ENCODE measurements around the gene WDR11.
A peak's percentile ranks its signal among the peaks of the same experiment; 100 is the strongest.

The WDR11 gene

DNA sequence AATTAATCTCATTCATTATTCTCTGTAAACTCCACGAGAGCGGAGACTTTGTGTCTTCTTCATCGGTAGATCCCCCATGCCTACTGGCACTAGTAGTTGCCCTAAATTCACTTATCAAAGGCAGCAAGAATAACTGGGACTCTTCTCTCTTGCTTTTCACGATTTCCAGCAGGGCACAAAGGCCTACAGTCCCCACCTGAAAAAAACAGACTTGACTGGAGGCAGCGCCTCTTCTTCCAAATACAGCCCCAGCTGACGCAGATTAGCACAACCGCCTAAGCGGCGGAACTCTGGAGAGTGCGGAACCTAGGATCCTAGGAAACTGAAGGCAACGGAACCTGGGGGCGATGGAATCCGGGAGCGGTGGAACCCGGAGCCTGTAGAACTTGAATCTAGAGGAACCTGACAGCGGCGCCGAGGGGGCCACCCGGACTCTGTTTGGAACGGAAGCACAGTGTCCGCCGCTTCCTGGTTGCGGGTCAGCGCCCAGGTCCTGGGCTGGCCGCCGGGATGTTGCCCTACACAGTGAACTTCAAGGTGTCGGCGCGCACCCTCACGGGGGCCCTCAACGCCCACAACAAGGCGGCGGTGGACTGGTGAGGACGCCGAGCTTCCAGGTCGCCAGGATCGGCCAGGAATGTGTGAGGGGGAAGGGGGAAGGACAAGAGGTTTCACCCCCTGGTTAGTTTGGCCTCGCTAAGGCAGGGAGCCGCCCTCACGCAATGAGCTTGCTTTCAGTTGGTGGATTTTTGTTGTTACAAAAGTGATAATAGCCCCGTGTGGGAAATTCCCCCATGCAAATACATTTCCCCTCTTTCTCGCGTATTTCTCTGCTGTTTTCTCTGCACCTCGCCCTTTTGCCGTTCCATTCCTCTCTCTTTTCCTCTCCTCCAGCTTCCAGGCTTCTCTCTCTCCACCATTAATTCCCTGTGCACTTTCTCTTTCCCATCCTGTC, at the start of gene WDR11:
WDR11 (plus strand) TSS at position 452 of the 955 bp plus-strand sequence; CDS start at position 511, 59 bp downstream.
- peak; percentile 85 for DNase-seq (ENCODE audit: low read depth)

DNA sequence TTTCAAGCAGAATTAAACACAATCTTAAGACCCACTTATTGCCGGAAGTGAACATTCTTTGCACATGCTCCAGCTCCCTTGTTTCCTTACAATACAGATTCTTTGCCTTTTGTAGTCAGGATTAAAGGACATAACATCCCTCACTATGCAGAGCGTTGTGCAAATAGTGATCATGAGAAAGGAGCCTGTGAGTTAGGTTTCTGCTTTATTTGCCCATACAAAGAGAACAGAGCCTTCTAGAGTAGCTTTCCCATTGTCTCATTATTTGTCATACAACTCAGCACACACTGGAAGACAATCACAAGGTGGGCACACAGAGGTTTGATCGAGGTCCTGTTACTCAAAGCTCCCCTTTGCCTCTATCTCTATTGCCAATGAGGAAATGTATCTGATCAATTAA, 48.2 kb upstream of the WDR11 start:
- DNase-seq (ENCODE audit: low read depth), result no peak

DNA sequence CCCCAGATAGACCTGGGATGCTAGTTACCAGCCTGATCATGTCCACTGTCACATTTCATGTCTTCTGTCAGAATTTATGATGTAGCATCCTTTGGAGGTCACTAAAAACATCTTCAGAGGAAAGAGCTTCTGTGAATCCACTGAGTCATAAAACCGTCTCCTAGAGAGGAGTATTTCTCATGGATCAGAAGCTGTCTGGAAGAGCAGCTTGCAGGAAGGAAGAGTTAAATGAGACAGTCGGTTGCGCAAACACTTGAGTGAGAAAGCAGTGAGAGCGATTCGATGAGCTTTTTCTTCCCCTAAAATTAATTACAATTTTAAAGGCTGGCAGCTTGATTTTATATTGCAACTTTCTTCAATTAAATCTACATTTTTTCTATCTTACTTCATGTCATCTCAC, 47.2 kb upstream of the WDR11 start:
- no peak for DNase-seq (ENCODE audit: low read depth)

DNA sequence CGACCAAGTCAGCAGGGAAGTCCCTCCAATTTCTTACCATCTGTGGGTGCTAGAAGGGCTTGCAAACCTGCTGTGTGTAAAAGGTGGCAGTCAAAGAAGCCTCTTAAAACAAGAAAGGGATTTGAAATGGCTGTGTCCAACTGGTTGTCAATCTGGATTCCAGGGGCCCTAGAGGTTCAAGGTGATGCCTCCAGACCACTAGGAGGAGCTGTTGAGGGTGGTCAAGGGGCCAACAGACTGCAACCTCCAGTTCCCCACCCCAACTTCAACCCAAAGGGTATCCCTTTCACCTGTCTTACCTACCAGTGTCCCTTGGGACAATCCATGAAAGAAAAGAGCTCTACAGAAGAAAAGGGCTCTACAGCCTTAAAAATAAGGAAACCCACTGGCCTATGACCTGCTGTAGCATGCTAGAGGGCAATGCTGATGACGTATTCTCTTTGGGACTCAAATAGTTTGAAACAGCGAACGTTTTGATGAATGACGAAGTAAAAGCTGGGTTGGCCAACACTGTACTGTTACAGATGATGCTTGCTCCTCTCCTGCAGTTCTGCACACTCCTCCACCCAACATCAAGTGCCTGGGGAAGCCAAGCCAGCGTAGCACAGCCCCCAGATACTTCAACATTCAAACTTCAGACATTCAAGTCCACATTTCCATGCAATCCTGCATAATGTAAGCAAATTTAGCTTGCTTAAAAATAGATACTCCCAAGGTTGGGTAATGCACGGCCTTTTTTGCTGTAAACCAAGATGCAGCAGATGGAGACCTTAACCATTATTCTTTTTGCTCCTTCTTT, 45.9 kb upstream of the WDR11 start:
- no peak for DNase-seq (ENCODE audit: low read depth)

GRCh38 chr10:120806081-120806480, 45.1 kb upstream of the WDR11 start:
- no peak for DNase-seq (ENCODE audit: low read depth)

DNA sequence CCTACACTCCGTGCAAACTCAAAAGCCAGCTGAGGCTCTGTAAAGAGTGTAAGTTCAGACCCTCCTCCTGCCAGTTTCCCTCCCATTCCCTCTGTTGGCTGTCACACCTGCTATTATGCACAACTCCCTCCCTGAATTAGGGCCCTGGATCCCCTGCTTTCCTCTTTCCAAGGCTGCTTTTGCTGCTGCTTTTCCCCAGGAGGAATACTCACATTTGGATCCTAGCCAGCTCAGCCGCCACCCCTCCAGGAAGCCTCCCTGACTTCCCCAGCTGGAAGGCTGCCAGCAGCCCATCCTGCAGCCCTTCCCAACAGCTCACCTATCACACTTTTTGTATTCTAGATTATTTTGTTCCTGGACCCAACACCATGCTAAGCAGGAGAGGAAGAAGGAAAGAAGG, 40.9 kb upstream of the WDR11 start:
- DNase-seq (ENCODE audit: low read depth), result no peak

- DNase-seq (ENCODE audit: low read depth), result no peak
Measured at GRCh38 chr10:120813085-120813484, 38.1 kb upstream of the WDR11 start.

- DNase-seq (ENCODE audit: low read depth), result no peak
Measured at GRCh38 chr10:120818301-120818700, 32.9 kb upstream of the WDR11 start.

- DNase-seq (ENCODE audit: low read depth), result no peak
Measured at GRCh38 chr10:120819366-120819765, 31.8 kb upstream of the WDR11 start.

DNA sequence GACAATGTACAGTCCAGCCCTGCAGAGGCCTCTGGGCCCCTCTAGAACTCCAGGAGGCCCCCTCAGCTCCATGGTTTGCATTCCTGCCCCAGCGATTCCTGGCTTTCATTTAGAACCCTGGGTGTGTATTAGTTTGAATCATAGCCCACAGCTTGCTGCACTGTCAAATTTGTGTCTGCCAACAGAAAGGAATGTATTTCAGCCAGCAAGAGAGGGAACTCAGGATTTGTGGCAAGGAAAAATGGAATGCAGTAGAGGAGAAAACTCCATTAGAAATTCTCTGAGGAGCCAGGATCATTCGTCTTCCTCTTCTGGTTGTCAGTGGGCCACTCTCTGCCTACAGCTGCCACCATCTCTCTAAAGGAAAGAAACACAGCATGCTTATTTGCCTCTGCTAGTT, 27.9 kb upstream of the WDR11 start:
- DNase-seq (ENCODE audit: low read depth), result no peak

DNA sequence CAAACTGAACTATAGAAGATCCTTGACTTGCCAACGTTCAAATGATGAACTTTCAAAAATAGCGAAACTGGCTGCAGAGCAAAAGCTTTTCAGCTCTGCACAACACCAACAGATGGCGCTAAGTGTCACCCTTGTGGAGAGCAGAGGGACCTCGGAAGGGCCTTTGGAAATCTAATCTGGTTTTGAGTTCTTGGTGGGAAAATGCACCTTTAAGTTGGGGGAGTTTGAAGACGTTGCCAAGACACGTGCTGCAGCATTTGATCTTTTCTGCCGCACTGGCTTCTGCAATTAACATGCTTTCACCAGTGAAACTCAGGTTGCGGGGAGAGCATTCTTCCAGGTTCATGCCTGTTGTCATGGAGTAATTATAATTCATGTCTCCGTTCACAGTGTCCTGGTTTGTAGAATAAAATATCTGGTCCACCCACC, 26.3 kb upstream of the WDR11 start:
- DNase-seq (ENCODE audit: low read depth), result peak; percentile 9

- DNase-seq (ENCODE audit: low read depth), result no peak
Measured at GRCh38 chr10:120825878-120826769, 25.0 kb upstream of the WDR11 start.

DNA sequence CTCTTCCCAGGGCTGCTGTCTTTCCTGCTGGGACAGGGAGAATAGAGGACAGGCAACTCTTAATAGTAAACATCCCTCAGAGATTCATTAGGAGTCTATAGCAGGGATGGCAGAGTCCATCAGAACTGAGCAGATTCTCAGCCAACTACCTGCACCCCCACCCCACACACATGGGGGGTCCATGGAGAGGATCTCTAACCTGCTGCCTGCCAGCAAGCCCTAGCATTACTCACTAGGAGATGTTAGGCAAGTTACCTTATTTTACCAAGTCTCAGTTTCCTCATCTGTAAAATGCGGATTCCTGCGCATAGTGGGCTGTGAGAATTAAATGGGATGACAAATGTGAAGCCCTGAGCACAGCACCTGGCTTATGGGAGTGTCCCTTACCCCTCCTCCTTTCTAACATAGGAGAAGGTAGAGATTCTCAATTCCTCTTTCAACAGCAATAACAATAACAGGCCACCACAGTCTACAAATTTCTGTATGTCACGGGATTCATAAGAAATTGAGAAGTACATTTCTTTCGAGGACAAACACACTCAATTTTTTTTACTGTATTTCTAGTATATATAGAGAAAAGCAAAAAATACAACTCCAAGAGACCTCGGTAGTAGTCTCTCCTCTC, 23.8 kb upstream of the WDR11 start:
- DNase-seq (ENCODE audit: low read depth), result no peak

DNA sequence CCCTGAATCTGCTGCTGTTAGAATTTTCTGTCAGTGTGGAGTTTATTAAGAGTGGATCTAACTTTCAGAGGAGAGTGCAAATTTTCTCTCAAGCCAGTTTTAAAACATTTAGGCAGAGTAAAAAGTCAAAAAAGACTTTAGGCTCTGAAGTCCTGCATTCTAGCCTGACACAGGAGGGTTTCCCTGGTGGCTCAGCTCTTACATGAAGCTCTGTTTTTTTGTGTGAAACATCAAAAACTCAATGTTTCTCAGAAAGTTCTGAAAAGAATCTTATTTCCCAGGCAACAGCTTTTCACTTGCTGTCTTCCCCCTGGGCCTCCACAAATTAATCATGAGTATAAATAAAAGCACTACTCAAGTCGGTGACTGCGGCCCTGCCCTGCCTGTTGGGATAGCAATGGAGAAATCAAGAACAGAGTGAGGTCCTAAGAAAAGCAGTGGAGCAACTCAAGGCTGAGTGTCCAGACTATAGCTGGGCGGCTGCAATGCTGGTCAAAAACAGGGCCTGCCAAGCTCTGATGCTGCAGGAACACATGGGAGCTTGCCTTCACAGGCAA, 22.3 kb upstream of the WDR11 start:
- DNase-seq (ENCODE audit: low read depth), result no peak

DNA sequence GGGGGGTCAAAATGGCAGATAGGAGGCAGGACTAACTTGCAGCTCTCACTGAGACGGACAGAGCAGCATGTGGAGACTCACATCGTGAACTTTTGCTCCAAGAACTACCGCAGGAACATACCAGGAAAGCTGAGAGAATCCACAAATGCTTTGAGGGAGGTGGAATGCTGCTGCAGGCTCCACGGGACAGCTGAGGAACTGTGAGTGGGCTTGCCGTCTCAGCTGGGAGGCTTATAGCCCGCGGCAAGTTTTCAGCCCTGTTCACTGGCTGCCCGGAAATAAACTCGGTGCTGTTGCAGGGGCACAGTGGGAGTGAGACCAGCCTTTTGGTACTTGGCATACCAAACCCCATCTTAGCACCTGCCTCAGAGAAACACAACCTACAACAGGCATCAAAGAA, 19.1 kb upstream of the WDR11 start:
- no peak for DNase-seq (ENCODE audit: low read depth)

- no peak for DNase-seq (ENCODE audit: low read depth)
Measured at GRCh38 chr10:120833222-120833928, 17.8 kb upstream of the WDR11 start.

- no peak for DNase-seq (ENCODE audit: low read depth)
Measured at GRCh38 chr10:120835603-120836002, 15.6 kb upstream of the WDR11 start.

DNA sequence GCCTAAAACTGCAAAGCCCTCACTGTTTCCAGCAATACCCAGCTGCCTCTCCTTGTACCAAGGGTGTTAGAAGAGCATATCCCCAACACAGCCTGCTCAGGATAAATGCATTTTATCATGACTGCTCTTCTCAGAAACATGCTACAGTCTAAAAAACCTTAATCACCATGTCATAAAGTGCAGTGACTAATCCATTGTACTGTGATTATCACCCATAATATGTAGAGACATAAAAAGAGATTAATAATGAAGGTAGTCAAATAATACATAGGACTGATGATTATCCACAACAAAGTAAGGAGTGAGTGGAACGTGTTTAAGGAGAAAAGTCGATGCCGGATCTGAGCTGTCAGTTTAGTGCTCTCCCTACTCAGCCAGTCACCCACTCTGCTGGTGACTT, 12.2 kb upstream of the WDR11 start:
- DNase-seq (ENCODE audit: low read depth), result no peak

DNA sequence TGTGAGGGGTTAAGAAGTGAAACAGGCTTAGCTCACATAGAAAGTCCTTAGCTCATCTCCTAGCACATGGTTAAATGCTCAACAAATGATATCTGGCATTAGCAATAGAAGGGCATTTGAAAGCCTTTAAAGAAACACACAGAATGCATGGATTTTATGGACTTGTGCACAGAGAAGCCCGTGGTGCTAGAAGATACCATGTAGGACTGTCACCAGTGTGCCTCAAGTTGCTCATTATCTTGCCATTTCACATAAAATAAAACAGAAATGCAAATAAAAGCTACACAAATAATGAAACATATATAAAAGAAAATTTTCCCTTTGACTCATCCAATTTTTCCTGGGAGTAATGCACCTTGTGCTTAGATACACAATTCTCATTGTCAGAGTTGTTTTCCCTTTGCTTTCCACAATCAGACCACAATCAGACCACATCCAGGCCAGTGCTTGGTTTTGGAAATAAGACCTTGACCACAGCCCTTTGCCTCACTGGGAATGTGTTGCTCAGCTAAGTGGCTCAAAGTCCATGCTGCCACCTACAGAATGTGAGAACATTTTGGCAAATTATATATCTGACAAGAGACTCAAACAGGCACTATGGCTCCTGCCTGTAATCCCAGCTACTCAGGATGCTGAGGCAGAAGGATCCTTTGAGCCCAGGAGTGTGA, 9.5 kb upstream of the WDR11 start:
- no peak for DNase-seq (ENCODE audit: low read depth)

GRCh38 chr10:120854388-120854787, 3.2 kb downstream of the WDR11 start:
- no peak for DNase-seq (ENCODE audit: low read depth)

Measured in stromal cell of bone marrow (primary cell).